LNCAP (cell line): ENCODE results near the gene FNDC8.

Source experiments
- CTCF ChIP-seq: fragments of 450-650 bp; IDR thresholded peaks from 2 replicates; pipeline ENCODE4 v1.5.1; 2017; ENCODE audit warnings: mild to moderate bottlenecking

The FNDC8 gene

DNA sequence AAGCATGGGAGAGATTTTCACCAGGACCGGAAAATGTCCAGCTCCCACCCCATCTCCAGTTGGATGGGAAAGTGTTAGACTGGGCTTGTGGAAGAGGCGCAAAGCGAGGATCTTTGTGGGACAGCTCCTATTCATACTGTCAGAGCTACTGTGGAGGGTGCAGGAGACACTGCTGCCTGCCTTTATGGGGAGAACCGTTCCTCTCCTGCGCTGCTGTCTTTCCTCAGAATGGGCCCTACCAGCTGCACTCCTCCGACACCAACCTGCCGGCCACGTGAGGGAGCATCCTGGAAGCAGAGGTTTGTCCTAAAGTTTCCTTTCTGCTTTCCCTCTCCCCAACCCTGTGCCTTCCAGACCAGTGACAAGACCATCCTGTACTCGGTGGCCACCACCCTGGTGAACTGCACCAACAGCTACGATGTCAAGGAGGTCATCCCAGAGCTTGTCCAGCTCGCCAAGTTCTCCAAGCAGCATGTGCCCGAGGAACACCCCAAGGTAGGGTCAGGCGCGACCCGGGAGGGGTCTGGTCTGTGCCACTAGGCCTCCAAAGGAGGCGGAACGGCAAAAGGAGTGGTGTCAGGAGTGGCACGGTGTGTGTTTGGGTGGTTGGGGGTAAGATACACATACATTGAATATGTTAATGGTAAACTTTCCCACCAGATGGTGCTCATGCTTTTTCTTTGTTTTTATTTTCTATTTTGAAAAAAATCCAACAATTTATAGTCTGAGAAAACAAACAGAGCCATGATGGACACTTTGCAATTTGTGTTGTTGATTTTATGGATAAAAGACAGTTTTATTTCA, 49.8 kb downstream of the FNDC8 start:
- TF ChIP-seq CTCF: peak; percentile 30; the same call in 1 of the 2 replicates

GRCh38 chr17:35171834-35172233, 50.4 kb downstream of the FNDC8 start:
- no peak for TF ChIP-seq CTCF

GRCh38 chr17:35174835-35175334, 53.5 kb downstream of the FNDC8 start:
- no peak for TF ChIP-seq CTCF

GRCh38 chr17:35175638-35176415, 54.4 kb downstream of the FNDC8 start:
- no peak for TF ChIP-seq CTCF

DNA sequence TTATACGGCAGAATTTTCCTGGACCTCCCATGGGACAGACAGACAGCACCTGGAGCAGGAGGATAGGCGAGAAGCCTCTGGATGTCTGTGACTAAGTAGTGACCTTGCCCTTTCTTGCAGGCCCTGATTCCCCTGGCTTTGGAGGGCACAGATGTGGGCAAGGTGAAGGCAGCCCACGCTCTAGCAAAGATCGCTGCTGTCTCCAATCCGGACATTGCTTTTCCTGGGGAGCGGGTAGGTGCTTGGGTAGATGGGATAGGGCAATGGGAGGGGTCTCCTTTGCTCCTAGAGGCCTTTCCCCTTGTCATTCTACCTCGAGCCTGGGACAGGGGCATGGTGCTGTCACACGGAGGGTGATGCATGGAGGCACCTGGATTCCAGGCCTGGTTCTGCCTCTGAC, 55.5 kb downstream of the FNDC8 start:
- TF ChIP-seq CTCF: no peak
